ENCODE results near the gene GAS2. TPM values are rescaled to one million over a fixed set of nuclear protein-coding genes. Genes with fewer than 3 reads are reported as not detected.
A peak's percentile ranks its signal among the peaks of the same experiment; 100 is the strongest.

GAS2 gene
- total RNA-seq, 1 donor from 2014 or later: 0.88 TPM

DNA sequence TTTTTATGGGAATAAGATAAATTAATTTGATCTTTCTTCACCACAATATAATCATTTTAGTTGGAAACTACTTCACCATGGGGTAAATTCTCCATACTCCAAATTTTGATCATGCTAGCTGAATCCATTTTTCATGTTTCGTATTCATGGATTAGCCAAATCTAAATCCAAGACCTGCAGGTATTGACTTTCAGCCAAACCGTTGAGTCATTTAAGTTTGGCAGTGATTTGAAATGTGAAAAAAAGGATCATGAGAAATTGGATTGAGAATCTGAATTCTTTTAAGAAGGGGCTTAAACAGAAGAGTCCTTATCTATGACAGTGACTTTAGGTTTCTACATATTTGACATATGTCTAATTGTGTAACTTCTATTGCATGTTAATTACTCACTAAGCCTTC lies 5.3 kb downstream of the GAS2 start:
- DNase-seq (ENCODE audit: extremely low read depth, low read depth, low spot score): no peak

DNA sequence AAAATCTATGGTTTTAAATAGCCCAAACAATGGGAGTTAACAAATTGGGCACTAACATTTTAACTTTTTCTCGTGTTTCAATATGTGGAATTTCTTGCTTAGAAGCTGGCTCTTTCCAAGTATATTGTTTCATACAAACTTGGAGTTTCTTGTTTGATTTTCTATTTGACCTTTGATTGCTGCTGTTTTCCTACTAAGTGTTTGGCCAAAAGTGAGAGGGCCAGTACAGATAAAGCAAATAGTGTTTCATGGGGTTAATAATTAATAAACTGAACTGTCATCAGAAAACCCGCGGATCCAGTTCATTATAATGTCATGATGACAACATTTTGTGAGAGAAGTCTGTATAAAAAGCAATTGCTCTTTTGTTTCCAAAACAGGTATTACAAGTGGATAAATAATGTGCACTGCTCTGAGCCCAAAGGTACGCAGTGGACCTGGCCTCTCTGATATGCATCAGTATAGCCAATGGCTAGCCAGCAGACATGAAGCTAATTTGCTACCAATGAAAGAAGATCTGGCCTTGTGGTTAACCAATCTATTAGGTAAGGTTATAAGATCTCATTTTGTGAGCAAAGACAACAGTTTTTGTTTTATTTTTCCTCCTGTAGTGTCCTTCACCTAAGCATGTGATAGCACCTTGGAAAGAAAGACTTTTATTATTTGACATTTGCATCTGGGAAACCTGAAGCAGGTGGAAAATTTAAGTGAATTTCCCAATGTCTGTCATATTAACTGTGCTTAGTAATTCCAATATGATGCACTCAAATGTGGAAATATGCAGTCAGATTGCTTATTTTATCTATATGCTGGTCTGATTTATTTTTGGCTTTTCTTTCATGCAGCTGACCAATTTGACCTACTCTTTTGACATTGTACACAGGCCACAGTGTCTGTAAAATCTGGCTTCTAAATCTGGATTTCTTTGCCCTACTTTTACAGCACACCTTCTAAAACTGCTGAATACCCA lies 8.3 kb downstream of the GAS2 start:
- DNase-seq (ENCODE audit: extremely low read depth, low read depth, low spot score): no peak

DNA sequence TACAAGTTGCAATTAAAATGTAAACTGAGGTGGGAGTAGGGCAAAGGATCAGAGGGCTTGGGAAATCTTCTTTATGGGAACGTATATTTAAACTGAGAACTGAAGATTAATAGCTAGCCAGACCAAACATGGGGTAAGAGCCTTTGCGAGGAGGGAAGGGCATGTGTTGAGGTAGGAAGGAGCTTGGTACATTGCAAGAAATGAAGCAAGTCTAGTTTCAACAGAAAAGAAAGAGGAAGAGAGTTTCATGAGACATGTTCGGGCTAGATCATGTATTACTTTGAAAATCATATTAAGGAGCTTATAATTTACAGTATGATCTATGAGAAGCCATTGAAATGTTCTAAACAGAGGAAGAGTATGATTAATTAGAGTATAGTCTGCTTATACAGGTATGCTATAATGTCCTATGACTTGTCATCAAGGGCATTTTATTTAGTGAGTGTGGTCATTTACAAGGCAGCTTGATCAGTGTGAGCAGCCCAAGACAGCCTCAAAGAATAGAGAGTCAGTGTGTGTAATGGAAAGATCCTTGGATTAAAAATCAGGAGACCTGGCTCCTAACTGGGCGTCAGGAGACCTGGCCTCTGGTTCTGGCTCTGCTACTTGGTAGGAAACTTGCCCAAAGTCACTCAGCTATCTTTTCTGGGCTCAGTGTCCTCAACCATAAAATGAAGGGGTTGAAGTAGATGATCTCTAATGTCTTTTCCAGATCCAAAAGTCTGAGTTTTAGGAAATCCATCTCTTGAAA lies 10.9 kb downstream of the GAS2 start:
- DNase-seq (ENCODE audit: extremely low read depth, low read depth, low spot score): no peak

DNA sequence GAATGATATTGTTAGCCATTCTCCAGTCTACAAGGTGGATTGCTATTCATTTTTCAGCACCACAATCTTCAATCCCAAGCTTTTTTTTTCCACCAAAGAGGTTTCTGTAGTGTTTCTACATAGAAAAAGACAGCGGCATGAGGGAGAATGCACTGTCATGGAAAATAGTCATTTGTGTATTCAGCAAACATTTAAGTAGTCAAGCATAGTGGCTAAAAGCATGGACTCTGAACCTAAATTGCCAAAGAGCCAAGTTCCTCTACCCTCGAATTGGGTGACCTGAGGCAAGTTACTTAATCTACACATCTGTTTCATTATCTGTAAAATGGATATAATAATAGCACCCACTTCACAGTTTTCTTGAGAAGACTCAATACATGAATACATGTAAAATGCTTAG lies 14.2 kb downstream of the GAS2 start:
- no peak for DNase-seq (ENCODE audit: extremely low read depth, low read depth, low spot score)

DNA sequence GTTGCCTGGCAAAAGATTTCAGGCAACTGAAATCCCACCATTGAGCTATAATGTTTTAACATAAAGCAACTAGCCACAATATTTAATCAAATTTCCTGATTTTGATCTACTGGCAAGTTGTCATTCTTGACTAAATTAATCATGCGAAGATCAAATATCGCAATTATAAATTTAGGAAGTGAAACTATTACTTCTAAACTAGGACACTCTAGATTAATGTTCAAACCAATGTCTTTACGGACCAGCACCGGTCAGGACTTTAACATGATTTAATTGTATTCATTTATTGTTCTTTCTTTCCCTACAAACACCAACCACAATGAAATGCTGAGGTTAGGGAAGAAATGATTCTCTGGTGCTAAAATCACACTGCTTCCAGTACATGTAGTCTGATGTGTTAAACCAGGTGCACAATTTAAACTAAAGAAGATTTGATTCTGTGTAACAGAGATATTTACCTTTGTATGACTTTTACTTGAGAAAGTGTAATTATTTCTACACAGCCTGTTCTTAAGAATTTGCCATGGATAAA lies 14.9 kb downstream of the GAS2 start:
- no peak for DNase-seq (ENCODE audit: extremely low read depth, low read depth, low spot score)

DNA sequence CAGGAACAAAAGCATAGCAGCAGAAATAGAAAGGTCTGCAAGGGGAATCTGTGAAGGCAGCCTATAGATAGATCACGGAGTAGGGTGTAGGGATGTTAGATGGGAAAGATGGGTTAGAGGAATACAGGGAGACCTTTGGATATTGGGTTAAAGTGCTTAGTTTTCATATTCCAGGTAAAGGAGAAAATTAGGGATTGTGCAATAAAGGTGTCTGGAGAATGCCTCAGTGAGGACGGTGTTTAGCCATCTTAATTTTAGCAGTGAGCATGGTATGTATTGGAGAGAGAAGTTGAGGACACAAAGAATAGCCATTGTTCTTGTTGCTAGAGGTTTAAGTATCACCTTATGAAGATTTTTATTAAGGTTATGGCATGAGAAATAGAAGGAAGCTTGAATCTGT lies 17.7 kb downstream of the GAS2 start:
- DNase-seq (ENCODE audit: extremely low read depth, low read depth, low spot score): no peak

DNA sequence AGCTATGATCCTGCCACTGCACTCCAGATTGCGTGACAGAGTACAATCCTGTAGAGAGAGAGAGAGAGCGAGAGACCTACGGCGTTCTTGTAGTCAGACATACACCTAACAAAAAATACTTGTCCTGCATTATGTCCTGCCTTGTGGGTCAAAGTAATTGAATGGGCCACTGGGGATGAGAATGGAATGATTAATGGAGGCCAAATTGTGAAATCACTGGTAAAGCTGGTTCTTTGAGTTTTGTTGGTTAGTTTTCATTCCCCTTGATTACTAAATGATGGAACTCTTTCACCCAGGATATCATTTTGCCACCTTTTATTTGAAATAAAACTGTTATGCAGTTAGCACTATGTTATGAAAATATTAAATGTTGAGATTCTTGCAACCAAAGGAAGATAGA lies 18.7 kb downstream of the GAS2 start:
- DNase-seq (ENCODE audit: extremely low read depth, low read depth, low spot score): no peak

DNA sequence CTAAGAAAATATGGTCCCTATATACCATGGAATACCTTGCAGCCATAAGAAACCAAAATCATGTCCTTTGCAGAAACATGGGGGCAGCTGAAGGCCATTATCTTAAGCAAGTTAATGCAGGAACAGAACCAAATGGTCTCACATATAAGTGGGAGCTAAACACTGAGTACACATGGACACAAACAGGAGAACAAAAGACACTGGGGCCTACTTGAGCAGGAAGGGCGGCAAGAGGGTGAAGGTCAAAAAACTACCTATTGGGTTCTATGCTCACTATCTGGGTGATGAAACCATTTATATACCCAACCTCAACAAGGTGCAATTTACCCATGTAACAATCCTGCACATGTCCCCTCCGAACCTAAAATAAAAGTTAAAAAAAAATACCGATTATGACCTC lies 22.5 kb downstream of the GAS2 start:
- DNase-seq (ENCODE audit: extremely low read depth, low read depth, low spot score): no peak

DNA sequence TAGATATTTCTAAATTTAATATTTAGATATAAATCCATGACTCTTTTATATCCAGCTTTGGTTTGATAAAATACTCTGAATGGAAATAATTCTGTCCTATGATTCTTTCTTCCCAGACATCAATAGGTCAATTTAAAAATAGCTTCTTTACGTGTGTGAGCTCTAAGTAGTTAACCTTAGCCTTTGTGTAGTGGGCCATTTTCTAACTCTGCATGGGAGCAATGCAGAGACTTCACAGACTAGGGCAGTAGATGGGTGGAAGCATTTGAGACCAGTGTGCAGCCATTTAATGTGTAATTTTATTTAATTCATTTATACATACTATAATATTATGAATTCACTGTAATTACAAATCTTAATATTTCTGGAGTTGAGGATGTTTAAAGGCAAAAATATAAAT lies 23.8 kb downstream of the GAS2 start:
- no peak for DNase-seq (ENCODE audit: extremely low read depth, low read depth, low spot score)

DNA sequence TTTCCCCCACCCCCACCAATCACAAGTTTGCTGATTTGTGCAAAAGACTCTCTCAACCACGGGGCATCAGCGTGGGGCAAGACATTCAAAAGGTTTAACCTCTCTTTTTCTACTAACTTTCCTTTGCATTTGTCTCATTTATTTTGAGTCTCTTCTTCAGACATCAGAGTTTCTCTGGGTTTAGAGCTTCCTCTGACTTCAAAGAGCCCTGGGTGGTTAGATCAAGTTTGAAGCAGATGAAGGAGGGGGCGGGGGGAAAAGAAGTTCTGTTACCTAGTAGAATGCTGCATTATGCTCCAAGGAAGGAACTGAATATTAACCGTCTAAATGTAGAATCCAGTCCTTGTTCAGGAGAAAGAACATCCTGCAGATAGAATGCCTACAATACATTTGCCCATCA lies 24.5 kb downstream of the GAS2 start:
- no peak for DNase-seq (ENCODE audit: extremely low read depth, low read depth, low spot score)

DNA sequence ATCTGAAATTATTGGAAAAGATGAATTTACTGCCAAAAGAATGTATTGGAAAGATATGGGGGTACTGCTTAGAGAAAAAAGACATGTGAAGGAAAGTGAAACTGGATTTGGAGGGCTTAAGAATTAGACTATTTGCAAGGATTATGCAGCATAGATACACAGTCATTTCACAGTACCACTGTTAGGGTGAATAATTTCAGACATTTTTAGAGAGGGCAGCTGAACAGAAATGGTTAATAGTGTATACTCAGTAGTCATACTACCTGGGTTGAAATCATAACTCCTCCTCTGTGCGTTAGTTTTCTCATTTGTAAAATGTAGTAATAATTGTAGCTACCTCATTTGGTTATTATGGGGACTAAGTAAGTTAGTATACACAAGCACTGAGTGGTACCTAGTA lies 33.0 kb downstream of the GAS2 start:
- no peak for DNase-seq (ENCODE audit: extremely low read depth, low read depth, low spot score)

DNA sequence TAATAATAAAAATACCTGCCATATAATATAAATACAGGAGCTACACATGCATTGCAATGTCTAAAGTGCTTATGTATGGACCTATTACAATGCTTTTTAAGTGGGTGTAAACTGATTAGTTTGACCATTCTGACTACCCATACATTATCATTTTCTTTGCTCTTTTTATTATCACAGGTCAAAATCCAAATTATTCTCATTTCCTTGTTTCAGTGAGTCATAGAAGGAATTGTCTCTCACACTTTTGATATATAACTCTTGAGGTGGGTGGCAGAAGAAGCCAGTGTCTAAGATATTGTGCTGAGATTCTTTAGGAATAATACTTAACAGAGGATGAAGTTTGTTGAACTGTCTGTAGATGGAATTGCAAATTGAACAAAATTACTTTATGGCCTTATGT lies 35.6 kb downstream of the GAS2 start:
- no peak for DNase-seq (ENCODE audit: extremely low read depth, low read depth, low spot score)

DNA sequence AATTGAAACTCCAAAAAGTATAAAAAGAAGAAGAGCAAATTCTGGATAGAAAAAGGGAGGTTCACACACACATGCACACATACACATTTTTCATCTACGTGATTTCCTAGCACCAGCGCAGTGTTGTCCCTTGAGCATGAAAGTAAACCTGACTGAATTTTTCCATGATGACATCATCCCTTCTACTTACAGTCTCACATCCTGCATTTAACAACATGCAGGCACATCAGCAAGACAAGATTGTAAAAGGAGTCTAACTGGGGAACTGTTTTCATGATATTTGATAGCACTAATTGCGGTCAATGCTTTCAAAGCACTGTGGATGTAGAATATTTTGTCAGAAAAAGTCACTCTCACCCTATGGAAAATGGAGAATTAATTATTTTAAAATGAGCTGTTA lies 36.6 kb downstream of the GAS2 start:
- peak; percentile 91 for DNase-seq (ENCODE audit: extremely low read depth, low read depth, low spot score)

DNA sequence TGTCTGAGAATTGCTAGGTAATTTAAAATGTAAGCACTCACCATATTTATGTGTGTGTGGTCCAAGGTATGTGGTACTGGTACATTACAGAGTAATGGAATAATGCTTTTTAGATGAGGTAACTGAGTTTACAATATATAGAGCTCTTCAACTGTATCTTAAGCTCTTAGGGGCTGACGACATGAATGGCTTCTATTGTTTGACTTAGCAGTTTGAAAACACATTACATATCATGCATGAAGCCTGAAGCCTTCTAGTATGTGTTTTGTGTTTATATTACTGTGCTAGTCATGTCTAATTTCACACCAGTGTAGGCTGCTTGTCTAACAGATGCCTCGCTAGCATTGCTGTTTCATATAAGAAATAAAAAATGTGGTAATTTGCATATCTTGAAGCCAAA lies 37.2 kb downstream of the GAS2 start:
- peak; percentile 14 for DNase-seq (ENCODE audit: extremely low read depth, low read depth, low spot score)

DNA sequence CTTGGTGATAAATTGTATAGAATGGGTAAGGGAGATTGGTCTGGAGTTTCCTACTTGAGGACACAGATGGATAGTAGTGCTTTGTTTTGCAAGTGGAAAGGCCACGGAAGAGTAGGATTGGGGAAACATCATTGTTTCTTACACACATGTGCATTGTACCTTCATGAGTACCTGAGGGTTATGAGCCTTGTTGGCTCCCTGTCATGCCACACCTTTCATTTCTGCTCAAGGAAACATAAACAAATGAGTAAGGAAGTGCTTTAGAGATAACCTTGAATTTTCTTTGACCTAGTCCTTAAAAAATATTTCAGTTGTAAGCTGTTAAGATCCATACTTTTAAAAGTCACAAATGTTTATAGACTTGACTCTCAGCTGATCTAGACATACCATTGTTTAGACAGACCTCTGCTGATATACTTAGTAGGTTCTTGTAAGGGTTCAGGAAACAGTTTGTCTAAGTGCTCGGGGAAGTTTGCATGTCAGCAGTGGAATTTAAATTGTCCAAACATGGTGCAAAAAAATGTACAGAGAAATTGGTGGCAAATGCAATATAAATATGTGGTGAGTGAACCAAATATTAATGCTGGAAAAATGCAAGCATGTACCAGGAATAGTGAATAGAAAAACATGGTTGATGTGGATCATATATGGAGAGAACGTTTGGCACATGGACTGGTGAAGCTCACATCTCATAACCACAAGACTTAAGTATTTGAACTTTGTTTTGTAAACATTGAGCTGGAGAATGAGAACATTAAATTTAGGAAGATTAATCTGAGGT lies 40.9 kb downstream of the GAS2 start:
- DNase-seq (ENCODE audit: extremely low read depth, low read depth, low spot score): no peak

DNA sequence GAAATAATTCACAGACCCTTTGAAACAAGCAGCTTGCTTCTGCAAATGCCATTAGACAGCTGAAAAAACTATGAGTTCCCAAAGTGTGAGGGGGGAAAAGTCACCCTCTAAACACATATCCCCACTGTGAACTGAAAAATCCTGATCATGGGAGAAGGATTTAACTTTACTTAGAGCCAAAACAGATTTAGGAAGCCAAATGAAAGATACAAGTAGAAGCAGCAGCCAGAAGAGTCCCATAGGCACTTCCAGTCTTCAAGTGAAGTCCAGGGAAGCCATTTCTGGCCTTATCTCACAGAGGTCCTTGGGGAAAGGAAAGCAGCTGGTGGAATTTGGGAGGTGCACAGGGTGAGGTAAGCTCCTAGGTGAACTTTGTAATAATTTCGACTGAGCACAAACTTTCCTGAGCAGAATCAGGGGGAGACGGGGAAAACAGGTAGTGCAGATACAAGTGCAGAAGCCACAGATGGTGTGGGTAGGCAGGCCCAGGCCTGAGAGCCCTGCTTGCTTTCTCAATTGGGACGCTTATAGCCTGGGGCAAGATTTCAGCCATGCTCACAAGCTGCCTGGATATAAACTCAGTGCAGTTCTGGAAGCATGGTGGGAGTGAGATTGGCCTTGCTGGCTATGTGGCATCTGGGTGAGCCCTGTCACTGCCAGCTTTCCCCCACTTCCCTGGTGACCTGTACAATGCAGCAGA lies 44.8 kb downstream of the GAS2 start:
- DNase-seq (ENCODE audit: extremely low read depth, low read depth, low spot score): no peak

DNA sequence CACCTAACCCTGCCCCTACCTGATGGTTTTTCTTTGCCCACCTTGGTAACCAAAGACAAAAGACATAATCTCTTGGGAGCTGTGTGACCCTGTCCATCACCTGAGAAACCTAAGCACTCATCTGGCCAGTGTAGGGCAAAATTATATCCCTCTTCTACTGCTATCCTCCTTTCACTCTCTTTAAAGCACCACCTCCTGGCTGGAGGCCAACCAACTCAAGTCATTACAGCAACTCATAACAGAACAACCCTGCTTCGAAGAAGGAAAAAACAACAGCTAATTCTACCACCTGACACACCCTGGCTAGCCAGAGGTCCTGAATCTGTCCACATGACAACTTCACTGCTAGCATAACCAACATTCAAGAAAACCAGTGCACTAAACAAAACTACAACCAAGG lies 45.5 kb downstream of the GAS2 start:
- DNase-seq (ENCODE audit: extremely low read depth, low read depth, low spot score): no peak

DNA sequence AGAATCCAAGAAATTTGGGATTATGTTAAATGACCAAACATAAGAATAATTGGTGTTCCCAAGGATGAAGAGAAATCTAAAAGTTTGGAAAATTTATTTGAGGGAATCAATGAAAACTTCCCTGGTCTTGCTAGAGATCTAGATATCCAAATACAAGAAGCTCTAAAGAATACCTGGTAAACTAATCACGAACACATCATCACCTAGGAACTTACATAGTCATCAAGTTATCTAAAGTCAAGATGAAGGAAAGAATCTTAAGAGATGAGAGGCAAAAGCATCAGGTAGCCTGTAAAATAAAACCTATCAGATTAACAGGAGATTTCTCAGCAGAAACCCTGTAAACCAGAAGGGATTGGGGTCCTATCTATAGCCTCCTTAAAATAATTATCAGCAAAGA lies 46.9 kb downstream of the GAS2 start:
- DNase-seq (ENCODE audit: extremely low read depth, low read depth, low spot score): no peak

DNA sequence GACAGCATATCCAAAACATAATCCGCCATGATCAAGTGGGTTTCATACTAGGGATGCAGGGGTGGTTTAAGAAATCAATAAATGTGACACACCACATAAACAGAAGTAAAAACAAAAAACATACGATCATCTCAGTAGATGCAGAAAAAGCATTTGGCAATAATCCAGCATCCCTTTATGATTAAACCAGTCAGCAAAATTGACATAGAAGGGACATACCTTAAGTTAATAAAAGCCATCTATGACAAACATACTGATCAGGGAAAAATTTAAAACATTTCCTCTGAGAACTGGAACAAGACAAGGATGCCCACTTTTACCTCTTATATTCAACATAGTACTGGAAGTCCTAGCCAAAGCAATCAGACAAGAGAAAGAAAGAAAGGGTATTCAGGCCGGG lies 49.6 kb downstream of the GAS2 start:
- DNase-seq (ENCODE audit: extremely low read depth, low read depth, low spot score): no peak

DNA sequence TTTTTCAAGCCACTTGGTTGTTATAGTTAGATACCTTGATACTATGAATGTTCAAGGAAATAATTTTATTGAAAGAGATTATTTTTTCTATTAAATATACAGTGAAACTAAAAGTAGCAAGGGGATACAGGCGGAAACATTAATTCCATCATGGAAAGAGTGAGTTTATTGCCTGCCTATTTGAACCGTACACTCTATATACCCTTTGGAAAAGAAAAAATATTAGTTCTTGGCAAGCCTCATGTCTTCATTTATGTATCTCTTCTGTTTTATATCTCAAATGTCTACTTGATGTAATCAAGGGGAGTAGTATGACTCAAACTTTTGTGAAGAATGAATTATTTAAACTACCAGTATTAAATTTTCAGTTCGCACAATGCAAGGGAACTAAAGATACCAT lies 54.0 kb downstream of the GAS2 start:
- DNase-seq (ENCODE audit: extremely low read depth, low read depth, low spot score): no peak
